HG02763 (cell line): Measurements from ENCODE around the gene CROCC2.

Experiments used
- ATAC-seq: cut with Tn5 transposase; IDR thresholded peaks from one replicate; pipeline ENCODE4 v1.9.1; 2021; ENCODE audit warnings: mild to moderate bottlenecking, moderate library complexity; ENCODE audit not compliant: unreplicated experiment

The CROCC2 gene

GRCh38 chr2:240954436-240955305 lies 48.5 kb downstream of the CROCC2 start:
- ATAC-seq: no peak

GRCh38 chr2:240955306-240956170 lies 49.4 kb downstream of the CROCC2 start:
- ATAC-seq: no peak

- ATAC-seq: no peak
Measured at GRCh38 chr2:240956171-240956934, 50.2 kb downstream of the CROCC2 start.

- ATAC-seq: no peak
Measured at GRCh38 chr2:240956935-240957655, 51.0 kb downstream of the CROCC2 start.

- no peak for ATAC-seq
Measured at GRCh38 chr2:240957656-240958365, 51.7 kb downstream of the CROCC2 start.

GRCh38 chr2:240958366-240959213 lies 52.5 kb downstream of the CROCC2 start:
- no peak for ATAC-seq

GRCh38 chr2:240959214-240959940 lies 53.2 kb downstream of the CROCC2 start:
- ATAC-seq: no peak

- no peak for ATAC-seq
Measured at GRCh38 chr2:240959941-240960308, 53.8 kb downstream of the CROCC2 start.

- no peak for ATAC-seq
Measured at GRCh38 chr2:240960309-240960970, 54.3 kb downstream of the CROCC2 start.

- ATAC-seq: no peak
Measured at GRCh38 chr2:240960971-240961876, 55.1 kb downstream of the CROCC2 start.

GRCh38 chr2:240961910-240962299 lies 55.8 kb downstream of the CROCC2 start:
- ATAC-seq: no peak

GRCh38 chr2:240962300-240963064 lies 56.3 kb downstream of the CROCC2 start:
- no peak for ATAC-seq

- ATAC-seq: no peak
Measured at GRCh38 chr2:240963065-240963867, 57.1 kb downstream of the CROCC2 start.

- no peak for ATAC-seq
Measured at GRCh38 chr2:240963868-240964703, 58.0 kb downstream of the CROCC2 start.
